GM18502 (cell line): Measurements from ENCODE around the gene ITGA3.

Experiments used
- ATAC-seq: cut with Tn5 transposase; IDR thresholded peaks from one replicate; pipeline ENCODE4 v1.9.1; 2021; ENCODE audit warnings: mild to moderate bottlenecking; ENCODE audit not compliant: unreplicated experiment, poor library complexity

ITGA3 gene

GRCh38 chr17:50055426-50056216, at the start of gene ITGA3:
TSS of gene ITGA3 (plus strand) at chr17:50056110. CDS start at chr17:50056440, 330 bp downstream.
- peak; percentile 50 for ATAC-seq

- no peak for ATAC-seq
Measured at GRCh38 chr17:50009282-50009681, 46.6 kb upstream of the ITGA3 start.

GRCh38 chr17:50013079-50013478, 42.8 kb upstream of the ITGA3 start:
- no peak for ATAC-seq

GRCh38 chr17:50014471-50015088, 41.3 kb upstream of the ITGA3 start:
- ATAC-seq: no peak

- ATAC-seq: no peak
Measured at GRCh38 chr17:50015146-50015545, 40.8 kb upstream of the ITGA3 start.

- ATAC-seq: no peak
Measured at GRCh38 chr17:50018909-50019308, 37.0 kb upstream of the ITGA3 start.

GRCh38 chr17:50020841-50021599, 34.9 kb upstream of the ITGA3 start:
- no peak for ATAC-seq

- ATAC-seq: no peak
Measured at GRCh38 chr17:50021681-50022370, 34.1 kb upstream of the ITGA3 start.

GRCh38 chr17:50022463-50023130, 33.3 kb upstream of the ITGA3 start:
- ATAC-seq: no peak

GRCh38 chr17:50023520-50023919, 32.4 kb upstream of the ITGA3 start:
- ATAC-seq: no peak

- ATAC-seq: no peak
Measured at GRCh38 chr17:50024808-50025207, 31.1 kb upstream of the ITGA3 start.

- ATAC-seq: no peak
Measured at GRCh38 chr17:50026046-50026675, 29.7 kb upstream of the ITGA3 start.

- no peak for ATAC-seq
Measured at GRCh38 chr17:50026837-50027171, 29.1 kb upstream of the ITGA3 start.

GRCh38 chr17:50027172-50027880, 28.6 kb upstream of the ITGA3 start:
- no peak for ATAC-seq

- no peak for ATAC-seq
Measured at GRCh38 chr17:50027881-50028735, 27.8 kb upstream of the ITGA3 start.

- ATAC-seq: no peak
Measured at GRCh38 chr17:50028736-50029120, 27.2 kb upstream of the ITGA3 start.

- ATAC-seq: no peak
Measured at GRCh38 chr17:50029185-50029584, 26.7 kb upstream of the ITGA3 start.

GRCh38 chr17:50033316-50033715, 22.6 kb upstream of the ITGA3 start:
- ATAC-seq: no peak
